Stimulated activated CD8-positive, alpha-beta memory T cell treated with anti-CD3 and anti-CD28 coated beads, Interleukin-15, amount 100 ng/mL, for 24 hours (primary cell): ENCODE data around the gene LTBR.
"Not testable (repeated sequence)": the region's sequence is repeated elsewhere in the genome, so short reads cannot be mapped to it uniquely, and the experiment has no call there.

Source experiments
- DNase-seq: peaks from one replicate; pipeline ENCODE4 v3.0.0-alpha.2; 2020; ENCODE audit warnings: low read depth

Gene LTBR

GRCh38 chr12:6383572-6384498 is at the start of gene LTBR:
Gene LTBR (plus strand): TSS chr12:6384162. CDS start chr12:6384359, 197 bp downstream.
- no peak for DNase-seq

GRCh38 chr12:6334359-6334758 is 49.6 kb upstream of the LTBR start:
- DNase-seq = no peak

GRCh38 chr12:6334940-6335450 is 49.0 kb upstream of the LTBR start:
- no peak for DNase-seq

- DNase-seq = peak; percentile 62
These were observed 48.4 kb upstream of the LTBR start for GRCh38 chr12:6335451-6336078.

- no peak for DNase-seq
These were observed 47.7 kb upstream of the LTBR start for GRCh38 chr12:6336079-6336888.

- DNase-seq = no peak
These were observed 46.8 kb upstream of the LTBR start for GRCh38 chr12:6336889-6337853.

- DNase-seq = no peak
These were observed 46.0 kb upstream of the LTBR start for GRCh38 chr12:6337958-6338433.

GRCh38 chr12:6338536-6338935 is 45.4 kb upstream of the LTBR start:
- not testable (repeated sequence) for DNase-seq

GRCh38 chr12:6338955-6339354 is 45.0 kb upstream of the LTBR start:
- DNase-seq = no peak

GRCh38 chr12:6340032-6340638 is 43.8 kb upstream of the LTBR start:
- no peak for DNase-seq

GRCh38 chr12:6340745-6341416 is 43.1 kb upstream of the LTBR start:
- DNase-seq = no peak

GRCh38 chr12:6341417-6342139 is 42.4 kb upstream of the LTBR start, which contains the start of gene TNFRSF1A:
Gene TNFRSF1A (minus strand): TSS chr12:6342076. CDS start chr12:6341814, 262 bp downstream.
- DNase-seq = no peak

GRCh38 chr12:6342140-6342889 is 41.6 kb upstream of the LTBR start:
- no peak for DNase-seq

- no peak for DNase-seq
These were observed 40.4 kb upstream of the LTBR start for GRCh38 chr12:6343518-6343917.

GRCh38 chr12:6344101-6344660 is 39.8 kb upstream of the LTBR start:
- not testable (repeated sequence) for DNase-seq

- no peak for DNase-seq
These were observed 38.5 kb upstream of the LTBR start for GRCh38 chr12:6345319-6346091.

- DNase-seq = no peak
These were observed 37.6 kb upstream of the LTBR start for GRCh38 chr12:6346235-6346832.
